ENCODE measurements around the gene LILRB2. TPM values are rescaled to one million over a fixed set of nuclear protein-coding genes. Genes with fewer than 3 reads are reported as not detected.
"Not testable (repeated sequence)": the region's sequence is repeated elsewhere in the genome, so short reads cannot be mapped to it uniquely, and the experiment has no call there.

The LILRB2 gene
- total RNA-seq, 5 donors from 2014 or later (not counting 1 experiment from before 2014, with no cell fraction given) = 0.46 to 0.53 TPM; not detected in 3

GRCh38 chr19:54298357-54299125 is 17.6 kb upstream of the LILRB2 start:
- H3K36me3 Mint-ChIP-seq = no peaks in the 10 kb centered on the region
- ATAC-seq (replicated peaks in 1 of 4) (no peak), DNase-seq (no peak)
- H3K4me3 Mint-ChIP-seq = no peak overlapping the region
- WGBS (ENCODE audit: insufficient coverage) = 72% methylated on average over 3 of the region's 4 CpGs
- no peak overlapping the region for H3K27ac Mint-ChIP-seq
- peaks cover 0 to 48% of the 10 kb centered on the region in 2 experiments for H3K27me3 ChIP-seq (replicated peaks in 1 of 2; ENCODE audit: control insufficient read depth in 2 of 2, extremely low read depth in 1 of 2, insufficient read depth in 2 of 2, low read length in 1 of 2)
- H3K4me1 ChIP-seq (ENCODE audit: control insufficient read depth in 1 of 2, extremely low read depth in 1 of 2, insufficient read depth in 2 of 2, low read length in 2 of 2) = no peaks in the 10 kb centered on the region
- H3K9me3 ChIP-seq = no peaks in the 10 kb centered on the region
- H3K4me1 Mint-ChIP-seq = peaks cover 2 to 5% (median 5%) of the 10 kb centered on the region in 3 donors
- peaks cover 0 to 4% (median 0%) of the 10 kb centered on the region in 3 donors for H3K9me3 Mint-ChIP-seq
- no peaks in the 10 kb centered on the region for H3K36me3 ChIP-seq (ENCODE audit: control insufficient read depth in 2 of 2, extremely low read depth in 1 of 2, insufficient read depth in 1 of 2, low read length in 1 of 2)
- CTCF ChIA-PET = no interaction called here
- POLR2A ChIA-PET = no interaction called here
- H3K4me3 ChIP-seq (ENCODE audit: control insufficient read depth in 1 of 2, extremely low read depth in 1 of 2, low read length in 1 of 2) = no peak overlapping the region
- H3K27ac ChIP-seq (ENCODE audit: low read length) = no peak overlapping the region
- peaks cover 18 to 19% of the 10 kb centered on the region in 2 donors for H3K27me3 Mint-ChIP-seq

DNA sequence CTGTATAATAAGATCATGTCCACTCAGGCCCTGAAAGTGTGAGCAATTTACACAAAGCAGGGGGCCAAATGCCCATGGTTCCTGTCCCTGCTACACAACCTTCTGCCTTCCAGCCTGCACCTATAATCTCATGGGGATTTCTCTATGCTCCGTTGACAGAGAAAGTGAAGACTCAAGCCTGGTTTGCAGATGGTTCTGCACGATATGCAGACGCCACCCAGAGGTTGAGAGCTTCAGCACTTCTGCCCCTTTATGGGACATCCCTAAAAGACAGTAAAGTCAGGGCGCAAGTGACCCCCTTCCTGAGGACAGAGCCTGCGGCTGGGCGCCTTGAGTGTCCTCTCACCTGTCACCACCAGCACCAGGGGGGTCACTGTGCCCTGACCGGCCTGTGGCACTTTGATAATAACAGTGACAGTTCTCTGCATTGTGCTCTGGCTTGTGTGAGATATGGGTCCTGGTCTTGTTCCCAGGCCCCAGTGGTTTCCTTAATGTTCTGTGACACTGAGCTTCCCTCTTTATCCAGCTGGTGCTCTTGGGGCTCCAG is 16.9 kb upstream of the LILRB2 start:
- Histone ChIP-seq H3K4me3 (ENCODE audit: control insufficient read depth in 1 of 2, extremely low read depth in 1 of 2, low read length in 1 of 2) (no peak overlapping the region), H3K27ac (ENCODE audit: low read length) (no peak overlapping the region), H3K36me3 (ENCODE audit: control insufficient read depth in 2 of 2, extremely low read depth in 1 of 2, insufficient read depth in 1 of 2, low read length in 1 of 2) (no peaks in the 10 kb centered on the region), H3K4me1 (ENCODE audit: control insufficient read depth in 1 of 2, extremely low read depth in 1 of 2, insufficient read depth in 2 of 2, low read length in 2 of 2) (no peaks in the 10 kb centered on the region), H3K27me3 (replicated peaks in 1 of 2; ENCODE audit: control insufficient read depth in 2 of 2, extremely low read depth in 1 of 2, insufficient read depth in 2 of 2, low read length in 1 of 2) (peaks cover 0 to 44% of the 10 kb centered on the region in 2 experiments), H3K9me3 (no peaks in the 10 kb centered on the region)
- H3K27me3 Mint-ChIP-seq = peaks cover 19 to 23% of the 10 kb centered on the region in 2 donors
- H3K4me3 Mint-ChIP-seq = no peak overlapping the region
- WGBS (ENCODE audit: insufficient coverage) = 39% methylated on average over 5 of the region's 7 CpGs
- H3K27ac Mint-ChIP-seq = no peak overlapping the region
- peaks cover 0 to 2% (median 0%) of the 10 kb centered on the region in 3 donors for H3K4me1 Mint-ChIP-seq
- ATAC-seq (replicated peaks in 1 of 4) (no peak), DNase-seq (no peak)
- H3K36me3 Mint-ChIP-seq = no peaks in the 10 kb centered on the region
- CTCF ChIA-PET = no interaction called here
- POLR2A ChIA-PET = no interaction called here
- H3K9me3 Mint-ChIP-seq = peaks cover 0 to 4% (median 0%) of the 10 kb centered on the region in 3 donors

- no peak for DNase-seq
- no peaks in the 10 kb centered on the region for H3K4me1 ChIP-seq (ENCODE audit: control insufficient read depth in 1 of 2, extremely low read depth in 1 of 2, insufficient read depth in 2 of 2, low read length in 2 of 2)
- Mint-ChIP-seq H3K4me3 (no peak overlapping the region), H3K27ac (no peak overlapping the region), H3K4me1 (peaks cover 0 to 2% (median 0%) of the 10 kb centered on the region in 3 donors), H3K9me3 (peaks cover 0 to 4% (median 0%) of the 10 kb centered on the region in 3 donors), H3K36me3 (no peaks in the 10 kb centered on the region), H3K27me3 (peaks cover 28% of the 10 kb centered on the region in 2 donors)
- H3K27ac ChIP-seq (ENCODE audit: low read length) = no peak overlapping the region
- ATAC-seq (replicated peaks in 1 of 4) = no peak
- H3K9me3 ChIP-seq = no peaks in the 10 kb centered on the region
- H3K27me3 ChIP-seq (replicated peaks in 1 of 2; ENCODE audit: control insufficient read depth in 2 of 2, extremely low read depth in 1 of 2, insufficient read depth in 2 of 2, low read length in 1 of 2) = peaks cover 0 to 44% of the 10 kb centered on the region in 2 experiments
- WGBS (ENCODE audit: insufficient coverage) = 94% methylated on average over 3 of the region's 6 CpGs
- CTCF ChIA-PET = no interaction called here
- no peak overlapping the region for H3K4me3 ChIP-seq (ENCODE audit: control insufficient read depth in 1 of 2, extremely low read depth in 1 of 2, low read length in 1 of 2)
- no peaks in the 10 kb centered on the region for H3K36me3 ChIP-seq (ENCODE audit: control insufficient read depth in 2 of 2, extremely low read depth in 1 of 2, insufficient read depth in 1 of 2, low read length in 1 of 2)
- POLR2A ChIA-PET = no interaction called here
Measured at GRCh38 chr19:54294539-54294938, 13.6 kb upstream of the LILRB2 start.

DNA sequence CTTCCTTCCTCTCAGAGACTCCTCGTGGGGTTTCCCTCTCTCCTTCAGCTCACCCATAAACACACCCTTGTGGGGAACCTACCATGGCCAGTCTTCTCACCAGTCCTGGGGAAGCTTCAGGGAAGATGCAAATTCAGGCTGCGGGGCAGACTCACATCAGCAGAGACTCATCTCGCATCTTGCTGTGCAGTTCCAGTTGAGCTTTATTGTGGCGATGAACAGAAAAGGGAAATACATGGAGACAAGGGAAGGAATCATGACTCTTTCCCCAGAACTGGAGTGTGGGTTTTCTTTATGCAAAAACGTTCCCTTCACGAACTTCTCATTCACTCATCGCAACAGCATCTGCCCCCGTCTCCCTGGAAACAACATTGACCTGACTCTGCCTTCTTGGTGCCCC is 8.2 kb upstream of the LILRB2 start:
- H3K4me1 ChIP-seq (ENCODE audit: control insufficient read depth in 1 of 2, extremely low read depth in 1 of 2, insufficient read depth in 2 of 2, low read length in 2 of 2); H3K9me3 ChIP-seq; H3K4me3 Mint-ChIP-seq; H3K36me3 ChIP-seq (ENCODE audit: control insufficient read depth in 2 of 2, extremely low read depth in 1 of 2, insufficient read depth in 1 of 2, low read length in 1 of 2); H3K27ac Mint-ChIP-seq; H3K9me3 Mint-ChIP-seq; H3K36me3 Mint-ChIP-seq; H3K27ac ChIP-seq (ENCODE audit: low read length); H3K4me3 ChIP-seq (ENCODE audit: control insufficient read depth in 1 of 2, extremely low read depth in 1 of 2, low read length in 1 of 2); POLR2A ChIA-PET; ATAC-seq (replicated peaks in 1 of 4); DNase-seq: not testable (repeated sequence)
- Mint-ChIP-seq H3K27me3 (peaks cover 24 to 27% of the 10 kb centered on the region in 2 donors), H3K4me1 (peaks cover 0 to 15% (median 12%) of the 10 kb centered on the region in 3 donors)
- CTCF ChIA-PET = interaction anchor here in 1 of 2 donors (0.5 to 0.6 kb wide), 2 partner anchors 12 to 264 kb away, joined by 3 read pairs; no protein-coding TSS in a partner anchor
- 80% methylated on average over 1 of the region's 8 CpGs for WGBS (ENCODE audit: insufficient coverage)
- H3K27me3 ChIP-seq (replicated peaks in 1 of 2; ENCODE audit: control insufficient read depth in 2 of 2, extremely low read depth in 1 of 2, insufficient read depth in 2 of 2, low read length in 1 of 2) = peaks cover 0 to 21% of the 10 kb centered on the region in 2 experiments

DNA sequence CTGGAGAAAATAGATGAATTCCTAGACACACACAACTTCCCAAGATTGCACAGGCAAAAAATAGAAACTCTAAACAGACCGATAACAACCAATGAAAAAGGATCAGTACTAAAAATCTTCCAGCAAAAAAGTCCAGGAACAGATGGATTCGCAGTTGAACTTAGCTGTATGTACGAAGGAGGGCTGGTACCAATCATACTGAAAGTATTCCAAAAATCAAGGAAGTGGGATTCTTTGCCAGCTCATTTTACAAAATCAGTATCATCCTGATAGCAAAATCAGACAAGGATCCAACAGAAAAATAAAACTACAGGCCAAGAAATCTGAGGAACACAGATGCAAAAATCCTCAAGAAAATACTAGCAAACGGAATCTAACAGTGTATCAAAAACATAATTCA is 6.5 kb upstream of the LILRB2 start:
- ATAC-seq (replicated peaks in 1 of 4) (no peak), DNase-seq (no peak)
- H3K4me1 ChIP-seq (ENCODE audit: control insufficient read depth in 1 of 2, extremely low read depth in 1 of 2, insufficient read depth in 2 of 2, low read length in 2 of 2) = peaks cover 0 to 3% of the 10 kb centered on the region in 2 experiments
- H3K36me3 Mint-ChIP-seq = no peaks in the 10 kb centered on the region
- ChIA-PET POLR2A (no interaction called here), CTCF (no interaction called here)
- no peaks in the 10 kb centered on the region for H3K9me3 Mint-ChIP-seq
- no peak overlapping the region for H3K4me3 ChIP-seq (ENCODE audit: control insufficient read depth in 1 of 2, extremely low read depth in 1 of 2, low read length in 1 of 2)
- no peak overlapping the region for H3K27ac ChIP-seq (ENCODE audit: low read length)
- H3K36me3 ChIP-seq (ENCODE audit: control insufficient read depth in 2 of 2, extremely low read depth in 1 of 2, insufficient read depth in 1 of 2, low read length in 1 of 2) = no peaks in the 10 kb centered on the region
- WGBS (ENCODE audit: insufficient coverage) = no CpG with 5 or more reads among the region's 4 CpGs
- no peak overlapping the region for H3K4me3 Mint-ChIP-seq
- H3K4me1 Mint-ChIP-seq = peaks cover 0 to 15% (median 14%) of the 10 kb centered on the region in 3 donors
- no peaks in the 10 kb centered on the region for H3K9me3 ChIP-seq
- H3K27me3 ChIP-seq (replicated peaks in 1 of 2; ENCODE audit: control insufficient read depth in 2 of 2, extremely low read depth in 1 of 2, insufficient read depth in 2 of 2, low read length in 1 of 2) = peaks cover 0 to 28% of the 10 kb centered on the region in 2 experiments
- no peak overlapping the region for H3K27ac Mint-ChIP-seq
- H3K27me3 Mint-ChIP-seq = peaks cover 16 to 35% of the 10 kb centered on the region in 2 donors

- H3K9me3 ChIP-seq; H3K4me3 Mint-ChIP-seq; CTCF ChIA-PET; H3K4me1 ChIP-seq (ENCODE audit: control insufficient read depth in 1 of 2, extremely low read depth in 1 of 2, insufficient read depth in 2 of 2, low read length in 2 of 2); H3K27ac ChIP-seq (ENCODE audit: low read length); H3K4me3 ChIP-seq (ENCODE audit: control insufficient read depth in 1 of 2, extremely low read depth in 1 of 2, low read length in 1 of 2); H3K27ac Mint-ChIP-seq; DNase-seq; H3K9me3 Mint-ChIP-seq; H3K36me3 Mint-ChIP-seq; H3K36me3 ChIP-seq (ENCODE audit: control insufficient read depth in 2 of 2, extremely low read depth in 1 of 2, insufficient read depth in 1 of 2, low read length in 1 of 2); POLR2A ChIA-PET; ATAC-seq (replicated peaks in 1 of 4): not testable (repeated sequence)
- Mint-ChIP-seq H3K4me1 (peaks cover 0 to 16% (median 15%) of the 10 kb centered on the region in 3 donors), H3K27me3 (peaks cover 20 to 38% of the 10 kb centered on the region in 2 donors)
- H3K27me3 ChIP-seq (replicated peaks in 1 of 2; ENCODE audit: control insufficient read depth in 2 of 2, extremely low read depth in 1 of 2, insufficient read depth in 2 of 2, low read length in 1 of 2) = peaks cover 0 to 36% of the 10 kb centered on the region in 2 experiments
- WGBS (ENCODE audit: insufficient coverage) = no CpG with 5 or more reads among the region's 10 CpGs
Measured at GRCh38 chr19:54286283-54286682, 5.4 kb upstream of the LILRB2 start.
